OCI-LY1 (cell line): ENCODE measurements around the gene ARL15.

Source experiments
- H2AFZ ChIP-seq: fragments of 200-600 bp; sonication (generic), shearing (Covaris generic); 2 replicates; pipeline ENCODE4 v1.6.0; 2014; ENCODE audit warnings: antibody characterized with exemption, mild to moderate bottlenecking, low read length
- H3F3A ChIP-seq: fragments of 200-600 bp; sonication (generic), shearing (Covaris generic); 2 replicates; pipeline ENCODE4 v1.6.0; 2014; ENCODE audit warnings: mild to moderate bottlenecking, antibody characterized with exemption, low read length, moderate library complexity; ENCODE audit not compliant: insufficient read depth
- H3K27ac ChIP-seq: fragments of 200-600 bp; sonication (generic); 2 replicates; pipeline ENCODE4 v1.5.1; 2014; ENCODE audit warnings: low read length, mixed run types, mild to moderate bottlenecking, low read depth; ENCODE audit not compliant: poor library complexity, severe bottlenecking
- H3K27me3 ChIP-seq: fragments of 200-600 bp; sonication (generic); 2 replicates; pipeline ENCODE4 v1.6.0; 2014; ENCODE audit warnings: antibody characterized with exemption, mild to moderate bottlenecking, low read length, moderate library complexity; ENCODE audit not compliant: insufficient read depth
- H3K36me3 ChIP-seq: fragments of 200-600 bp; sonication (generic); 2 replicates; pipeline ENCODE4 v1.6.1; 2014; ENCODE audit warnings: mild to moderate bottlenecking, antibody characterized with exemption, low read length, moderate library complexity, mixed read lengths; ENCODE audit not compliant: insufficient read depth
- H3K4me1 ChIP-seq: fragments of 200-600 bp; sonication (generic); 2 replicates; pipeline ENCODE4 v1.5.1; 2014; ENCODE audit warnings: mild to moderate bottlenecking, low read length, moderate library complexity; ENCODE audit not compliant: insufficient read depth, severe bottlenecking
- H3K4me2 ChIP-seq: fragments of 200-600 bp; sonication (generic), shearing (Covaris generic); 2 replicates; pipeline ENCODE4 v1.6.1; 2014; ENCODE audit warnings: low read length
- H3K4me3 ChIP-seq: fragments of 200-600 bp; sonication (generic); 2 replicates; pipeline ENCODE4 v1.5.1; 2014; ENCODE audit warnings: low read length, low read depth, mild to moderate bottlenecking, mixed read lengths; ENCODE audit not compliant: poor library complexity, severe bottlenecking
- H3K79me2 ChIP-seq: fragments of 200-600 bp; shearing (Covaris generic); 2 replicates; pipeline ENCODE4 v1.6.1; 2016; ENCODE audit warnings: mixed run types, low read length, mixed read lengths; ENCODE audit not compliant: insufficient read depth
- H3K9ac ChIP-seq: fragments of 200-600 bp; sonication (generic), shearing (Covaris generic); 2 replicates; pipeline ENCODE4 v1.6.1; 2014; ENCODE audit warnings: mild to moderate bottlenecking, low read length, mixed read lengths
- H3K9me2 ChIP-seq: fragments of 200-600 bp; sonication (generic), shearing (Covaris generic); 2 replicates; pipeline ENCODE4 v1.6.1; 2014; ENCODE audit warnings: low read depth, mild to moderate bottlenecking, low read length, mixed read lengths
- H3K9me3 ChIP-seq: fragments of 200-600 bp; shearing (Covaris generic); 2 replicates; pipeline ENCODE4 v1.6.1; 2014; ENCODE audit warnings: low read length, mixed read lengths
- H4K20me1 ChIP-seq: fragments of 200-600 bp; sonication (generic), shearing (Covaris generic); 2 replicates; pipeline ENCODE4 v1.6.0; 2016; ENCODE audit warnings: mild to moderate bottlenecking, low read length; ENCODE audit not compliant: insufficient read depth
- CTCF ChIP-seq: fragments of 200-600 bp; sonication (generic), shearing (Covaris generic); IDR thresholded peaks from 2 replicates; pipeline ENCODE4 v1.5.1; 2017; ENCODE audit warnings: mild to moderate bottlenecking, antibody characterized with exemption, low read length, moderate library complexity, mixed read lengths
- EZH2 ChIP-seq: fragments of 200-600 bp; sonication (generic), shearing (Covaris generic); IDR thresholded peaks from 2 replicates; pipeline ENCODE4 v1.8.0; 2017; ENCODE audit warnings: borderline replicate concordance, mixed run types, mild to moderate bottlenecking, antibody characterized with exemption, low read length, moderate library complexity, mixed read lengths

ARL15 gene

GRCh38 chr5:53927668-53928247 is 382.6 kb downstream of the ARL15 start:
- no peaks in the 10 kb centered on the region for H3F3A ChIP-seq
- no peak overlapping the region for H3K27ac ChIP-seq
- no peaks in the 10 kb centered on the region for H4K20me1 ChIP-seq
- H3K9me3 ChIP-seq: no peaks in the 10 kb centered on the region
- H3K4me1 ChIP-seq: peaks cover 47% of the 10 kb centered on the region
- H3K4me2 ChIP-seq: no peak overlapping the region
- H2AFZ ChIP-seq: no peak overlapping the region
- H3K4me3 ChIP-seq: no peak overlapping the region
- no peak for TF ChIP-seq CTCF
- TF ChIP-seq EZH2: no peak
- 0 out of 2 replicates have a peak, but pooled peaks cover 6% of the 10 kb centered on the region for H3K79me2 ChIP-seq
- no peaks in the 10 kb centered on the region for H3K9me2 ChIP-seq
- H3K9ac ChIP-seq: no peak overlapping the region
- H3K36me3 ChIP-seq: peaks cover 11% of the 10 kb centered on the region; the same call in 1 of the 2 replicates
- no peaks in the 10 kb centered on the region for H3K27me3 ChIP-seq

GRCh38 chr5:53926026-53926425 is 384.3 kb downstream of the ARL15 start:
- peaks cover 34% of the 10 kb centered on the region for H3K4me1 ChIP-seq
- no peak for TF ChIP-seq CTCF
- no peak for TF ChIP-seq EZH2
- no peaks in the 10 kb centered on the region; the same call in 1 of the 2 replicates for H3K79me2 ChIP-seq
- no peaks in the 10 kb centered on the region for H3K9me3 ChIP-seq
- H2AFZ ChIP-seq: no peak overlapping the region
- peaks cover 27% of the 10 kb centered on the region; the same call in 1 of the 2 replicates for H3K36me3 ChIP-seq
- no peaks in the 10 kb centered on the region for H3F3A ChIP-seq
- H3K27me3 ChIP-seq: no peaks in the 10 kb centered on the region
- H3K4me3 ChIP-seq: no peak overlapping the region
- no peak overlapping the region for H3K27ac ChIP-seq
- no peak overlapping the region for H3K9ac ChIP-seq
- H3K4me2 ChIP-seq: no peak overlapping the region
- no peaks in the 10 kb centered on the region for H3K9me2 ChIP-seq
- H4K20me1 ChIP-seq: no peaks in the 10 kb centered on the region

GRCh38 chr5:53924392-53924791 is 386.0 kb downstream of the ARL15 start:
- no peaks in the 10 kb centered on the region for H3F3A ChIP-seq
- H3K4me2 ChIP-seq: no peak overlapping the region
- no peak overlapping the region for H3K4me3 ChIP-seq
- no peak overlapping the region for H3K9ac ChIP-seq
- peaks cover 26% of the 10 kb centered on the region; the same call in 1 of the 2 replicates for H3K36me3 ChIP-seq
- no peaks in the 10 kb centered on the region for H4K20me1 ChIP-seq
- H3K9me3 ChIP-seq: no peaks in the 10 kb centered on the region
- no peak overlapping the region for H2AFZ ChIP-seq
- H3K27me3 ChIP-seq: no peaks in the 10 kb centered on the region
- no peaks in the 10 kb centered on the region; the same call in 1 of the 2 replicates for H3K79me2 ChIP-seq
- no peak overlapping the region for H3K27ac ChIP-seq
- H3K9me2 ChIP-seq: no peaks in the 10 kb centered on the region
- TF ChIP-seq EZH2: no peak
- TF ChIP-seq CTCF: no peak
- H3K4me1 ChIP-seq: peaks cover 18% of the 10 kb centered on the region
